Measurements from ENCODE around the gene CTDP1.

GRCh38 chr18:79692886-79693285, 13.3 kb downstream of the CTDP1 start:
- TF ChIP-seq, protein P1, sequence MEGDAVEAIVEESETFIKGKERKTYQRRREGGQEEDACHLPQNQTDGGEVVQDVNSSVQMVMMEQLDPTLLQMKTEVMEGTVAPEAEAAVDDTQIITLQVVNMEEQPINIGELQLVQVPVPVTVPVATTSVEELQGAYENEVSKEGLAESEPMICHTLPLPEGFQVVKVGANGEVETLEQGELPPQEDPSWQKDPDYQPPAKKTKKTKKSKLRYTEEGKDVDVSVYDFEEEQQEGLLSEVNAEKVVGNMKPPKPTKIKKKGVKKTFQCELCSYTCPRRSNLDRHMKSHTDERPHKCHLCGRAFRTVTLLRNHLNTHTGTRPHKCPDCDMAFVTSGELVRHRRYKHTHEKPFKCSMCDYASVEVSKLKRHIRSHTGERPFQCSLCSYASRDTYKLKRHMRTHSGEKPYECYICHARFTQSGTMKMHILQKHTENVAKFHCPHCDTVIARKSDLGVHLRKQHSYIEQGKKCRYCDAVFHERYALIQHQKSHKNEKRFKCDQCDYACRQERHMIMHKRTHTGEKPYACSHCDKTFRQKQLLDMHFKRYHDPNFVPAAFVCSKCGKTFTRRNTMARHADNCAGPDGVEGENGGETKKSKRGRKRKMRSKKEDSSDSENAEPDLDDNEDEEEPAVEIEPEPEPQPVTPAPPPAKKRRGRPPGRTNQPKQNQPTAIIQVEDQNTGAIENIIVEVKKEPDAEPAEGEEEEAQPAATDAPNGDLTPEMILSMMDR (tag by site-specific recombination; IDR thresholded peaks at IDR 0.05) = no peak
- TF ChIP-seq ZNF133 (tag by site-specific recombination; IDR thresholded peaks at IDR 0.05) (no peak), ZNF274 (IDR thresholded peaks at IDR 0.05; ENCODE audit: low read length) (no peak), ZNF274 (tag by site-specific recombination; IDR thresholded peaks at IDR 0.05; ENCODE audit: borderline replicate concordance) (no peak), TCF7L2 (IDR thresholded peaks at IDR 0.05; ENCODE audit: borderline replicate concordance, low read depth, low read length) (no peak), KLF7 (tag by site-specific recombination; IDR thresholded peaks at IDR 0.05; ENCODE audit: borderline replicate concordance) (no peak), ZNF777 (tag by site-specific recombination; IDR thresholded peaks at IDR 0.05; ENCODE audit: borderline replicate concordance) (no peak), ZNF629 (tag by site-specific recombination; IDR thresholded peaks at IDR 0.05) (no peak)
- TF ChIP-seq, protein P2, sequence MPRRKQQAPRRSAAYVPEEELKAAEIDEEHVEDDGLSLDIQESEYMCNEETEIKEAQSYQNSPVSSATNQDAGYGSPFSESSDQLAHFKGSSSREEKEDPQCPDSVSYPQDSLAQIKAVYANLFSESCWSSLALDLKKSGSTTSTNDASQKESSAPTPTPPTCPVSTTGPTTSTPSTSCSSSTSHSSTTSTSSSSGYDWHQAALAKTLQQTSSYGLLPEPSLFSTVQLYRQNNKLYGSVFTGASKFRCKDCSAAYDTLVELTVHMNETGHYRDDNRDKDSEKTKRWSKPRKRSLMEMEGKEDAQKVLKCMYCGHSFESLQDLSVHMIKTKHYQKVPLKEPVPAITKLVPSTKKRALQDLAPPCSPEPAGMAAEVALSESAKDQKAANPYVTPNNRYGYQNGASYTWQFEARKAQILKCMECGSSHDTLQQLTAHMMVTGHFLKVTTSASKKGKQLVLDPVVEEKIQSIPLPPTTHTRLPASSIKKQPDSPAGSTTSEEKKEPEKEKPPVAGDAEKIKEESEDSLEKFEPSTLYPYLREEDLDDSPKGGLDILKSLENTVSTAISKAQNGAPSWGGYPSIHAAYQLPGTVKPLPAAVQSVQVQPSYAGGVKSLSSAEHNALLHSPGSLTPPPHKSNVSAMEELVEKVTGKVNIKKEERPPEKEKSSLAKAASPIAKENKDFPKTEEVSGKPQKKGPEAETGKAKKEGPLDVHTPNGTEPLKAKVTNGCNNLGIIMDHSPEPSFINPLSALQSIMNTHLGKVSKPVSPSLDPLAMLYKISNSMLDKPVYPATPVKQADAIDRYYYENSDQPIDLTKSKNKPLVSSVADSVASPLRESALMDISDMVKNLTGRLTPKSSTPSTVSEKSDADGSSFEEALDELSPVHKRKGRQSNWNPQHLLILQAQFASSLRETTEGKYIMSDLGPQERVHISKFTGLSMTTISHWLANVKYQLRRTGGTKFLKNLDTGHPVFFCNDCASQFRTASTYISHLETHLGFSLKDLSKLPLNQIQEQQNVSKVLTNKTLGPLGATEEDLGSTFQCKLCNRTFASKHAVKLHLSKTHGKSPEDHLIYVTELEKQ (tag by site-specific recombination; IDR thresholded peaks at IDR 0.05; ENCODE audit: borderline replicate concordance) = no peak

Data from HEK293 (cell line).